HepG2 (cell line): ENCODE measurements around the gene KDM6B. TPM values are rescaled to one million over a fixed set of nuclear protein-coding genes. Genes with fewer than 3 reads are reported as not detected.

Experiments used
- ATAD3A ChIP-seq: sonication (generic); formaldehyde crosslinking; IDR thresholded peaks from 2 replicates; pipeline ENCODE4 v1.4.0; 2020; ENCODE audit warnings: missing genetic modification reagents
- IKZF4 ChIP-seq: sonication (generic); formaldehyde crosslinking; IDR thresholded peaks from 2 replicates; pipeline ENCODE4 v1.5.1; 2020; ENCODE audit warnings: borderline replicate concordance, mild to moderate bottlenecking, low read depth, missing genetic modification reagents; ENCODE audit errors: not compliant biosample characterization
- KAT8 ChIP-seq: IDR thresholded peaks from 2 replicates; pipeline ENCODE4 v1.6.1; 2016; ENCODE audit warnings: missing genetic modification reagents, missing compliant biosample characterization
- KLF12 ChIP-seq: sonication (generic); formaldehyde crosslinking; IDR thresholded peaks from 2 replicates; pipeline ENCODE4 v1.4.0; 2020; ENCODE audit warnings: missing genetic modification reagents, borderline replicate concordance
- KLF9 ChIP-seq: IDR thresholded peaks from 2 replicates; pipeline ENCODE4 v1.6.1; 2016; ENCODE audit warnings: low read depth
- MEF2D ChIP-seq: sonication (generic); formaldehyde crosslinking; IDR thresholded peaks from 2 replicates; pipeline ENCODE4 v1.5.1; 2020; ENCODE audit warnings: mild to moderate bottlenecking, missing genetic modification reagents
- PAWR ChIP-seq: sonication (generic); formaldehyde crosslinking; IDR thresholded peaks from 2 replicates; pipeline ENCODE4 v1.4.0; 2020; ENCODE audit warnings: missing genetic modification reagents, mild to moderate bottlenecking, borderline replicate concordance
- PHF20 ChIP-seq: sonication (generic); formaldehyde crosslinking; IDR thresholded peaks from 2 replicates; pipeline ENCODE4 v1.5.0; 2020; ENCODE audit warnings: mild to moderate bottlenecking, missing genetic modification reagents
- PHF8 ChIP-seq: sonication (generic); formaldehyde crosslinking; IDR thresholded peaks from 2 replicates; pipeline ENCODE4 v1.5.0; 2020; ENCODE audit warnings: missing genetic modification reagents
- YEATS4 ChIP-seq: sonication (generic); formaldehyde crosslinking; IDR thresholded peaks from 2 replicates; pipeline ENCODE4 v1.4.0; 2020; ENCODE audit warnings: missing genetic modification reagents, borderline replicate concordance
- ZNF282 ChIP-seq: fragments of 450-650 bp; IDR thresholded peaks from 2 replicates; pipeline ENCODE4 v1.6.1; 2018; ENCODE audit not compliant: partially characterized antibody
- ZNF430 ChIP-seq: sonication (generic); formaldehyde crosslinking; IDR thresholded peaks from 2 replicates; pipeline ENCODE4 v1.9.0; 2021; ENCODE audit warnings: mild to moderate bottlenecking, missing genetic modification reagents
- ZNF547 ChIP-seq: sonication (generic); formaldehyde crosslinking; IDR thresholded peaks from 2 replicates; pipeline ENCODE4 v1.5.1; 2020; ENCODE audit warnings: mild to moderate bottlenecking, missing genetic modification reagents
- ZNF644 ChIP-seq: IDR thresholded peaks from 2 replicates; pipeline ENCODE4 v1.6.1; 2016; ENCODE audit warnings: low read depth
- ZNF720 ChIP-seq: sonication (generic); formaldehyde crosslinking; IDR thresholded peaks from 2 replicates; pipeline ENCODE4 v1.4.0; 2020; ENCODE audit warnings: missing genetic modification reagents
- ZNF761 ChIP-seq: sonication (generic); formaldehyde crosslinking; conservative IDR thresholded peaks from 2 replicates; pipeline ENCODE4 v1.4.0; 2020; ENCODE audit warnings: mild to moderate bottlenecking, missing genetic modification reagents
- polyA plus RNA-seq, 8 experiments: library from polyadenylated mRNA; depleted of rRNA in 3 of 8; stranded (reverse) in 7 of 8; unstranded in 1 of 8; fragments of >200 nt; fragmentation: Illumina TruSeq in 4 of 8; extraction: Trizol in 4 of 8; gene quantifications; 2 replicates each; pipeline versions ENCODE4 v1.2.1 to v1.2.3, GENCODE V29; 2011 to 2016; ENCODE audit warnings: low read depth in 4 of 8, missing spikeins in 1 of 8, mixed read lengths in 1 of 8; ENCODE audit not compliant: insufficient read depth in 1 of 8
- total RNA-seq, 5 experiments: library from RNA; depleted of rRNA; stranded (reverse); fragments of >200 nt; fragmentation: Illumina TruSeq; extraction: Trizol; gene quantifications; 2 replicates each; pipeline ENCODE4 v1.2.3, GENCODE V29; 2016; ENCODE audit warnings: low read depth in 1 of 5
- TF ChIP-seq, protein P1 (sequence below), 2 experiments: IDR thresholded peaks; 2 replicates each; pipeline ENCODE4 v1.6.1; 2011 to 2012; ENCODE audit warnings: low read length in 2 of 2, borderline replicate concordance in 1 of 2, low read depth in 1 of 2, mild to moderate bottlenecking in 1 of 2, moderate library complexity in 1 of 2
- TF ChIP-seq, protein P2 (sequence below): sonication (generic); formaldehyde crosslinking; IDR thresholded peaks from 2 replicates; pipeline ENCODE4 v1.4.0; 2020; ENCODE audit warnings: missing genetic modification reagents, borderline replicate concordance
- TF ChIP-seq, protein P3 (sequence below): sonication (generic); formaldehyde crosslinking; IDR thresholded peaks from 2 replicates; pipeline ENCODE4 v1.5.0; 2020; ENCODE audit warnings: mild to moderate bottlenecking, missing genetic modification reagents

Gene KDM6B
- total and polyA plus RNA-seq, 2 of the 13 experiments (the other 11 are each of a cell fraction or from before 2014, with no cell fraction given), result 1.3 to 2.1 TPM

DNA sequence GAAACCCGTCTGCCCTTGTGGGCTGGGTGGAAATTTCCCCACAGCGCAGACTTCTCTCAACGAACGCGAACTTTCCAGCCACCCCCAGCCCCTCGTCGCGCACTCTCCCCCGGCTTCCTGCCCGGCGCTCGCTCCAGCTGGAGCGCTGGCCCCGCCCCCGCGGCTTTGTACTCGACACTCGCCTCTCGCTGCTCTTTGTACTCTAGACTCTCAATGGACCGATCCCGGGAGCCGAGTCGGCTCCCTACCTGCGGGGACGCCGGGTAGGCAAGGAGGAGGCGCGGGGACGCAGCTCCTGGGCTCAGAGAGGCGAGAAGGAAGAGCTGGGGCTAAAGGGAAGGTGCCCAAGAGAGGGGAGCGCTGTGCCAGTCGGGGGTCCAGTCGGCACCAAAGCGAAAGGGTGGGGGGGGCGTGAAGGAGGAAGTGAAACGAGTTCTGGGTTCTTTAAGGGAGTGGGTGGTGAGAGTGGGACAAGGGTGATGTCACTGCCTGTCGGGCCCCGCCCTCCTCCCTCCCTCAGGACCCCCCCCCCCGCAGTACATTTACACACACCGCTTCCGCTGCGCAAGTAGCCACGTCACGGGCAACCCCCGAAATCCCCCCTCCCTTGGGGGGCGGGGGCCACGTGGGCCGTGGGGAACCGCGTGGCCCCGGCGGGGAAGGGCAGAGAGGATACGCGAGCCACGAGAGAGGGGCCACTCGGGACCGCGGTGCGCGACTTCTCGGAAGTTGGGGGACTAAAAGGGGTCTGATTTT, 9.7 kb downstream of the KDM6B start (continued):
- TF ChIP-seq, protein P1, sequence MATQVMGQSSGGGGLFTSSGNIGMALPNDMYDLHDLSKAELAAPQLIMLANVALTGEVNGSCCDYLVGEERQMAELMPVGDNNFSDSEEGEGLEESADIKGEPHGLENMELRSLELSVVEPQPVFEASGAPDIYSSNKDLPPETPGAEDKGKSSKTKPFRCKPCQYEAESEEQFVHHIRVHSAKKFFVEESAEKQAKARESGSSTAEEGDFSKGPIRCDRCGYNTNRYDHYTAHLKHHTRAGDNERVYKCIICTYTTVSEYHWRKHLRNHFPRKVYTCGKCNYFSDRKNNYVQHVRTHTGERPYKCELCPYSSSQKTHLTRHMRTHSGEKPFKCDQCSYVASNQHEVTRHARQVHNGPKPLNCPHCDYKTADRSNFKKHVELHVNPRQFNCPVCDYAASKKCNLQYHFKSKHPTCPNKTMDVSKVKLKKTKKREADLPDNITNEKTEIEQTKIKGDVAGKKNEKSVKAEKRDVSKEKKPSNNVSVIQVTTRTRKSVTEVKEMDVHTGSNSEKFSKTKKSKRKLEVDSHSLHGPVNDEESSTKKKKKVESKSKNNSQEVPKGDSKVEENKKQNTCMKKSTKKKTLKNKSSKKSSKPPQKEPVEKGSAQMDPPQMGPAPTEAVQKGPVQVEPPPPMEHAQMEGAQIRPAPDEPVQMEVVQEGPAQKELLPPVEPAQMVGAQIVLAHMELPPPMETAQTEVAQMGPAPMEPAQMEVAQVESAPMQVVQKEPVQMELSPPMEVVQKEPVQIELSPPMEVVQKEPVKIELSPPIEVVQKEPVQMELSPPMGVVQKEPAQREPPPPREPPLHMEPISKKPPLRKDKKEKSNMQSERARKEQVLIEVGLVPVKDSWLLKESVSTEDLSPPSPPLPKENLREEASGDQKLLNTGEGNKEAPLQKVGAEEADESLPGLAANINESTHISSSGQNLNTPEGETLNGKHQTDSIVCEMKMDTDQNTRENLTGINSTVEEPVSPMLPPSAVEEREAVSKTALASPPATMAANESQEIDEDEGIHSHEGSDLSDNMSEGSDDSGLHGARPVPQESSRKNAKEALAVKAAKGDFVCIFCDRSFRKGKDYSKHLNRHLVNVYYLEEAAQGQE (IDR thresholded peaks at IDR 0.05; ENCODE audit: borderline replicate concordance in 1 of 2, low read depth in 1 of 2, low read length in 2 of 2), result 0 out of 4 replicates have a peak, but pooled peaks of 1 of the 2 experiments have one; percentile 16
- TF ChIP-seq ZNF761 (CRISPR knock-in tag) (peak; percentile 82), ZNF282 (no peak), KLF9 (CRISPR knock-in tag) (no peak), MEF2D (0 out of 2 replicates have a peak, but pooled peaks have one; percentile 33), PHF8 (CRISPR knock-in tag) (peak; percentile 62), KAT8 (CRISPR knock-in tag) (0 out of 2 replicates have a peak, but pooled peaks have one; percentile 43), YEATS4 (CRISPR knock-in tag) (peak; percentile 43; the same call in 1 of the 2 replicates), ZNF547 (CRISPR knock-in tag) (peak; percentile 77), PHF20 (CRISPR knock-in tag) (no peak; the same call in 1 of the 2 replicates), ZNF644 (no peak), PAWR (CRISPR knock-in tag) (no peak), ZNF430 (CRISPR knock-in tag) (peak; percentile 40; the same call in 1 of the 2 replicates), ZNF720 (no peak), ATAD3A (CRISPR knock-in tag) (no peak), IKZF4 (CRISPR knock-in tag) (peak; percentile 76), KLF12 (CRISPR knock-in tag) (no peak)
- TF ChIP-seq, protein P2, sequence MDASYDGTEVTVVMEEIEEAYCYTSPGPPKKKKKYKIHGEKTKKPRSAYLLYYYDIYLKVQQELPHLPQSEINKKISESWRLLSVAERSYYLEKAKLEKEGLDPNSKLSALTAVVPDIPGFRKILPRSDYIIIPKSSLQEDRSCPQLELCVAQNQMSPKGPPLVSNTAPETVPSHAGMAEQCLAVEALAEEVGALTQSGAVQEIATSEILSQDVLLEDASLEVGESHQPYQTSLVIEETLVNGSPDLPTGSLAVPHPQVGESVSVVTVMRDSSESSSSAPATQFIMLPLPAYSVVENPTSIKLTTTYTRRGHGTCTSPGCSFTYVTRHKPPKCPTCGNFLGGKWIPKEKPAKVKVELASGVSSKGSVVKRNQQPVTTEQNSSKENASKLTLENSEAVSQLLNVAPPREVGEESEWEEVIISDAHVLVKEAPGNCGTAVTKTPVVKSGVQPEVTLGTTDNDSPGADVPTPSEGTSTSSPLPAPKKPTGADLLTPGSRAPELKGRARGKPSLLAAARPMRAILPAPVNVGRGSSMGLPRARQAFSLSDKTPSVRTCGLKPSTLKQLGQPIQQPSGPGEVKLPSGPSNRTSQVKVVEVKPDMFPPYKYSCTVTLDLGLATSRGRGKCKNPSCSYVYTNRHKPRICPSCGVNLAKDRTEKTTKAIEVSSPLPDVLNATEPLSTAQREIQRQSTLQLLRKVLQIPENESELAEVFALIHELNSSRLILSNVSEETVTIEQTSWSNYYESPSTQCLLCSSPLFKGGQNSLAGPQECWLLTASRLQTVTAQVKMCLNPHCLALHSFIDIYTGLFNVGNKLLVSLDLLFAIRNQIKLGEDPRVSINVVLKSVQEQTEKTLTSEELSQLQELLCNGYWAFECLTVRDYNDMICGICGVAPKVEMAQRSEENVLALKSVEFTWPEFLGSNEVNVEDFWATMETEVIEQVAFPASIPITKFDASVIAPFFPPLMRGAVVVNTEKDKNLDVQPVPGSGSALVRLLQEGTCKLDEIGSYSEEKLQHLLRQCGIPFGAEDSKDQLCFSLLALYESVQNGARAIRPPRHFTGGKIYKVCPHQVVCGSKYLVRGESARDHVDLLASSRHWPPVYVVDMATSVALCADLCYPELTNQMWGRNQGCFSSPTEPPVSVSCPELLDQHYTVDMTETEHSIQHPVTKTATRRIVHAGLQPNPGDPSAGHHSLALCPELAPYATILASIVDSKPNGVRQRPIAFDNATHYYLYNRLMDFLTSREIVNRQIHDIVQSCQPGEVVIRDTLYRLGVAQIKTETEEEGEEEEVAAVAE (CRISPR knock-in tag), result no peak
- TF ChIP-seq, protein P3, sequence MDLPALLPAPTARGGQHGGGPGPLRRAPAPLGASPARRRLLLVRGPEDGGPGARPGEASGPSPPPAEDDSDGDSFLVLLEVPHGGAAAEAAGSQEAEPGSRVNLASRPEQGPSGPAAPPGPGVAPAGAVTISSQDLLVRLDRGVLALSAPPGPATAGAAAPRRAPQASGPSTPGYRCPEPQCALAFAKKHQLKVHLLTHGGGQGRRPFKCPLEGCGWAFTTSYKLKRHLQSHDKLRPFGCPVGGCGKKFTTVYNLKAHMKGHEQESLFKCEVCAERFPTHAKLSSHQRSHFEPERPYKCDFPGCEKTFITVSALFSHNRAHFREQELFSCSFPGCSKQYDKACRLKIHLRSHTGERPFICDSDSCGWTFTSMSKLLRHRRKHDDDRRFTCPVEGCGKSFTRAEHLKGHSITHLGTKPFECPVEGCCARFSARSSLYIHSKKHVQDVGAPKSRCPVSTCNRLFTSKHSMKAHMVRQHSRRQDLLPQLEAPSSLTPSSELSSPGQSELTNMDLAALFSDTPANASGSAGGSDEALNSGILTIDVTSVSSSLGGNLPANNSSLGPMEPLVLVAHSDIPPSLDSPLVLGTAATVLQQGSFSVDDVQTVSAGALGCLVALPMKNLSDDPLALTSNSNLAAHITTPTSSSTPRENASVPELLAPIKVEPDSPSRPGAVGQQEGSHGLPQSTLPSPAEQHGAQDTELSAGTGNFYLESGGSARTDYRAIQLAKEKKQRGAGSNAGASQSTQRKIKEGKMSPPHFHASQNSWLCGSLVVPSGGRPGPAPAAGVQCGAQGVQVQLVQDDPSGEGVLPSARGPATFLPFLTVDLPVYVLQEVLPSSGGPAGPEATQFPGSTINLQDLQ, result 0 out of 2 replicates have a peak, but pooled peaks have one; percentile 65
